H9 (cell line): ENCODE results near the gene RACGAP1. TPM values are rescaled to one million over a fixed set of nuclear protein-coding genes. Genes with fewer than 3 reads are reported as not detected.

Experiments used
- DNase-seq: peaks from one replicate; pipeline ENCODE4 v3.0.0-alpha.2; 2017
- H2AFZ ChIP-seq: one replicate; pipeline ENCODE4 v1.6.1; 2013; ENCODE audit warnings: mild to moderate bottlenecking, low read length, control low read depth, moderate library complexity
- H2AK5ac ChIP-seq: 2 replicates; pipeline ENCODE4 v1.6.1; 2013; ENCODE audit warnings: low read length, control low read depth, mixed read lengths; ENCODE audit not compliant: insufficient read length
- H2BK120ac ChIP-seq: one replicate; pipeline ENCODE4 v1.6.1; 2013; ENCODE audit warnings: low read depth, mild to moderate bottlenecking, low read length, control low read depth, inconsistent platforms; ENCODE audit not compliant: poor library complexity, severe bottlenecking
- H2BK12ac ChIP-seq: 2 replicates; pipeline ENCODE4 v1.6.1; 2013; ENCODE audit warnings: low read length, control low read depth, mixed read lengths, low read depth; ENCODE audit not compliant: insufficient read length
- H2BK15ac ChIP-seq: 2 replicates; pipeline ENCODE4 v1.6.1; 2013; ENCODE audit warnings: low read depth, low read length, control low read depth
- H2BK20ac ChIP-seq: one replicate; pipeline ENCODE4 v1.6.1; 2013; ENCODE audit warnings: low read depth, mild to moderate bottlenecking, low read length, control low read depth, inconsistent platforms; ENCODE audit not compliant: poor library complexity, severe bottlenecking
- H2BK5ac ChIP-seq: 2 replicates; pipeline ENCODE4 v1.6.1; 2013; ENCODE audit warnings: low read length, control low read depth, mixed read lengths; ENCODE audit not compliant: insufficient read length
- H3K14ac ChIP-seq: 2 replicates; pipeline ENCODE4 v1.6.1; 2013; ENCODE audit warnings: low read length, control low read depth; ENCODE audit not compliant: insufficient read depth
- H3K18ac ChIP-seq: 2 replicates; pipeline ENCODE4 v1.6.1; 2013; ENCODE audit warnings: low read depth, mild to moderate bottlenecking, mixed read lengths, low read length, control low read depth; ENCODE audit not compliant: insufficient read length
- H3K23ac ChIP-seq: 2 replicates; pipeline ENCODE4 v1.6.1; 2013; ENCODE audit warnings: low read length, control low read depth, mixed read lengths, low read depth; ENCODE audit not compliant: insufficient read length
- H3K23me2 ChIP-seq: 2 replicates; pipeline ENCODE4 v1.6.1; 2013; ENCODE audit warnings: low read depth, mild to moderate bottlenecking, mixed read lengths, low read length, control low read depth; ENCODE audit not compliant: insufficient read length, poor library complexity, severe bottlenecking
- H3K27ac ChIP-seq: 2 replicates; pipeline ENCODE4 v1.5.1; 2013; ENCODE audit warnings: low read length, control low read depth, mixed read lengths, low read depth; ENCODE audit not compliant: insufficient read length
- H3K27me3 ChIP-seq: 2 replicates; pipeline ENCODE4 v1.6.1; 2013; ENCODE audit warnings: low read length, control low read depth, inconsistent platforms; ENCODE audit not compliant: insufficient read depth
- H3K4ac ChIP-seq: 2 replicates; pipeline ENCODE4 v1.6.1; 2013; ENCODE audit warnings: low read depth, mild to moderate bottlenecking, control low read depth, inconsistent platforms, low read length, moderate library complexity
- H3K4me1 ChIP-seq: 2 replicates; pipeline ENCODE4 v1.6.1; 2013; ENCODE audit warnings: low read length, control low read depth, inconsistent platforms; ENCODE audit not compliant: insufficient read depth
- H3K4me2 ChIP-seq: 2 replicates; pipeline ENCODE4 v1.6.1; 2013; ENCODE audit warnings: low read length, control low read depth, mixed read lengths; ENCODE audit not compliant: insufficient read length, insufficient read depth
- H3K56ac ChIP-seq: 2 replicates; pipeline ENCODE4 v1.6.1; 2013; ENCODE audit warnings: low read depth, mild to moderate bottlenecking, mixed read lengths, low read length, control low read depth; ENCODE audit not compliant: insufficient read length
- H3K79me1 ChIP-seq: 2 replicates; pipeline ENCODE4 v1.6.1; 2013; ENCODE audit warnings: low read depth, mild to moderate bottlenecking, moderate library complexity, low read length, control low read depth, inconsistent platforms; ENCODE audit not compliant: insufficient read depth, poor library complexity, severe bottlenecking
- H3K79me2 ChIP-seq: 2 replicates; pipeline ENCODE4 v1.6.1; 2013; ENCODE audit warnings: low read length, control low read depth, inconsistent platforms; ENCODE audit not compliant: insufficient read depth
- H3K9ac ChIP-seq: 2 replicates; pipeline ENCODE4 v1.6.1; 2013; ENCODE audit warnings: low read length, control low read depth, mixed read lengths; ENCODE audit not compliant: insufficient read length; ENCODE audit errors: extremely low read depth
- H3K9me3 ChIP-seq: one replicate; pipeline ENCODE4 v1.6.1; 2013; ENCODE audit warnings: low read depth, low read length, inconsistent platforms; ENCODE audit not compliant: control insufficient read depth
- H3T11ph ChIP-seq: one replicate; pipeline ENCODE4 v1.6.1; 2013; ENCODE audit warnings: mild to moderate bottlenecking, low read length, control low read depth, inconsistent platforms
- H4K20me1 ChIP-seq: one replicate; pipeline ENCODE4 v1.6.1; 2013; ENCODE audit not compliant: control insufficient read depth, insufficient read length, insufficient read depth
- H4K5ac ChIP-seq: 2 replicates; pipeline ENCODE4 v1.6.1; 2013; ENCODE audit warnings: low read depth, mild to moderate bottlenecking, mixed read lengths, low read length, control low read depth; ENCODE audit not compliant: insufficient read length
- H4K8ac ChIP-seq: replicated peaks from 2 replicates; pipeline ENCODE4 v1.6.1; 2013; ENCODE audit warnings: low read length, control low read depth, mixed read lengths, low read depth; ENCODE audit not compliant: insufficient read length
- H4K91ac ChIP-seq: 2 replicates; pipeline ENCODE4 v1.6.1; 2013; ENCODE audit warnings: low read depth, mild to moderate bottlenecking, moderate library complexity, mixed read lengths, low read length, control low read depth; ENCODE audit not compliant: insufficient read length
- H3K27ac Mint-ChIP-seq, 3 experiments: 2 replicates in 2 of 3; 3 replicates in 1 of 3; pipeline ENCODE4 v1.8.0; 2020 to 2021; ENCODE audit warnings: mixed read lengths in 3 of 3, mild to moderate bottlenecking in 1 of 3, moderate library complexity in 1 of 3
- H3K27me3 Mint-ChIP-seq: 2 replicates; pipeline ENCODE4 v1.8.0; 2021; ENCODE audit warnings: low read depth, mild to moderate bottlenecking, moderate library complexity, mixed read lengths
- H3K36me3 Mint-ChIP-seq, 3 experiments: 2 replicates in 2 of 3; 3 replicates in 1 of 3; pipeline ENCODE4 v1.8.0; 2020 to 2021; ENCODE audit warnings: low read depth in 3 of 3, mixed read lengths in 3 of 3; ENCODE audit not compliant: insufficient read depth in 1 of 3
- H3K4me1 Mint-ChIP-seq, 2 experiments: 2 replicates each; pipeline ENCODE4 v1.8.0; 2020; ENCODE audit warnings: mixed read lengths in 2 of 2
- H3K4me3 Mint-ChIP-seq, 2 experiments: 2 replicates in 1 of 2; 3 replicates in 1 of 2; pipeline ENCODE4 v1.8.0; 2020 to 2021; ENCODE audit warnings: mild to moderate bottlenecking in 2 of 2, mixed read lengths in 2 of 2, moderate library complexity in 1 of 2
- H3K9me3 Mint-ChIP-seq, 2 experiments: 2 replicates in 1 of 2; 3 replicates in 1 of 2; pipeline ENCODE4 v1.8.0; 2020; ENCODE audit warnings: mild to moderate bottlenecking in 2 of 2, mixed read lengths in 2 of 2, moderate library complexity in 1 of 2
- WGBS: extraction: QIAGEN DNeasy Blood & Tissue Kit; methylation state at CpG from one replicate; pipeline ENCODE4 v1.1.7; 2013; ENCODE audit warnings: missing lambda C conversion rate, low lambda C conversion rate, mixed read lengths; ENCODE audit not compliant: insufficient read length; ENCODE audit errors: extremely low coverage; 5-methylcytosine and 5-hydroxymethylcytosine counted together
- total RNA-seq: library from RNA; stranded (reverse); gene quantifications from 2 replicates; pipeline ENCODE4 v1.2.1, GENCODE V29; 2021
- TF ChIP-seq, protein P1 (sequence below): fragments of 200-600 bp; sonication (generic); conservative IDR thresholded peaks from 3 replicates; pipeline ENCODE4 v1.8.0; 2021; ENCODE audit warnings: antibody characterized with exemption, mild to moderate bottlenecking

The RACGAP1 gene
- total RNA-seq, 1 experiment from 2014 or later, result 64.8 TPM

DNA sequence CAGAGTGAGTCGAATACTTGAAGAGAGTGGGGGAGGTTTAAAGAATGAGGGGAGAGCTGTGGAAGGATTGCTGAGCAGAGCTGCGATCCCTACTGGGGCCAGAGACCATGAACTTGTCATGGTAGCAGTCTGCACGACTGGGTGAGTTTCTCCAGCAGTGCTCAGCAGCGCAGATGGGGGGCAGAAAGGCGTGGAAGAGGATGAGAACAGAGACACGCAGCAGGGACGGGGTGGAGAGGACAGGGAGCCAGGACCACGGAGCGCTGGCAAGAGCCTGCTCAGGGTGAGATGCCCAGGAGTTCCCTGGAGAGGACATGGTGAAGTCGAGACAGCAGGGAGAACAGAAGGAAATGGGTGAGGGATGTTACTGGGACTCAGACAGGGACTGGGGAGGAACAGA lies 54.6 kb downstream of the RACGAP1 start:
- H3K27me3 ChIP-seq, result peaks cover 2% of the 10 kb centered on the region; the same call in 1 of the 2 replicates

More for the DNA sequence above, 54.6 kb downstream of the RACGAP1 start:
- no peak overlapping the region for H3K23ac ChIP-seq
- H3K79me2 ChIP-seq, result no peaks in the 10 kb centered on the region
- no peak overlapping the region for H4K91ac ChIP-seq
- H3T11ph ChIP-seq, result no peak overlapping the region
- no peak overlapping the region for H3K9ac ChIP-seq
- H4K8ac ChIP-seq, result no peak overlapping the region
- no peaks in the 10 kb centered on the region for H3K9me3 Mint-ChIP-seq
- no peaks in the 10 kb centered on the region for H3K9me3 ChIP-seq
- peaks cover 17 to 18% of the 10 kb centered on the region in 2 experiments for H3K4me1 Mint-ChIP-seq
- no peaks in the 10 kb centered on the region for H4K20me1 ChIP-seq
- H3K27ac Mint-ChIP-seq, result no peak overlapping the region
- TF ChIP-seq, protein P1, sequence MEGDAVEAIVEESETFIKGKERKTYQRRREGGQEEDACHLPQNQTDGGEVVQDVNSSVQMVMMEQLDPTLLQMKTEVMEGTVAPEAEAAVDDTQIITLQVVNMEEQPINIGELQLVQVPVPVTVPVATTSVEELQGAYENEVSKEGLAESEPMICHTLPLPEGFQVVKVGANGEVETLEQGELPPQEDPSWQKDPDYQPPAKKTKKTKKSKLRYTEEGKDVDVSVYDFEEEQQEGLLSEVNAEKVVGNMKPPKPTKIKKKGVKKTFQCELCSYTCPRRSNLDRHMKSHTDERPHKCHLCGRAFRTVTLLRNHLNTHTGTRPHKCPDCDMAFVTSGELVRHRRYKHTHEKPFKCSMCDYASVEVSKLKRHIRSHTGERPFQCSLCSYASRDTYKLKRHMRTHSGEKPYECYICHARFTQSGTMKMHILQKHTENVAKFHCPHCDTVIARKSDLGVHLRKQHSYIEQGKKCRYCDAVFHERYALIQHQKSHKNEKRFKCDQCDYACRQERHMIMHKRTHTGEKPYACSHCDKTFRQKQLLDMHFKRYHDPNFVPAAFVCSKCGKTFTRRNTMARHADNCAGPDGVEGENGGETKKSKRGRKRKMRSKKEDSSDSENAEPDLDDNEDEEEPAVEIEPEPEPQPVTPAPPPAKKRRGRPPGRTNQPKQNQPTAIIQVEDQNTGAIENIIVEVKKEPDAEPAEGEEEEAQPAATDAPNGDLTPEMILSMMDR, result no peak
- H2BK5ac ChIP-seq, result no peak overlapping the region
- no peak overlapping the region for H3K14ac ChIP-seq
- H4K5ac ChIP-seq, result no peak overlapping the region
- H3K27me3 Mint-ChIP-seq, result peaks cover 16% of the 10 kb centered on the region
- DNase-seq, result no peak
- H2AFZ ChIP-seq, result no peak overlapping the region
- H3K4ac ChIP-seq, result no peak overlapping the region
- no peaks in the 10 kb centered on the region for H3K23me2 ChIP-seq
- H2BK20ac ChIP-seq, result no peak overlapping the region
- H3K36me3 Mint-ChIP-seq, result no peaks in the 10 kb centered on the region
- no peaks in the 10 kb centered on the region for H3K79me1 ChIP-seq
- H3K4me2 ChIP-seq, result no peak overlapping the region
- H3K4me1 ChIP-seq, result no peaks in the 10 kb centered on the region
- no peak overlapping the region for H3K4me3 Mint-ChIP-seq
- no peak overlapping the region for H3K27ac ChIP-seq
- H2BK12ac ChIP-seq, result no peak overlapping the region
- no peak overlapping the region for H2AK5ac ChIP-seq
- H3K18ac ChIP-seq, result no peak overlapping the region
- no peak overlapping the region for H2BK120ac ChIP-seq
- no peak overlapping the region for H3K56ac ChIP-seq
- H2BK15ac ChIP-seq, result no peak overlapping the region
- WGBS, result no CpG with 5 or more reads among the region's 10 CpGs
